Activated CD8-positive, alpha-beta memory T cell treated with anti-CD3 and anti-CD28 coated beads, Interleukin-2, amount 10 ng/mL, durations not matched to agents 7 days and 5 days (primary cell): Measurements from ENCODE around the gene GALNT18. TPM values are rescaled to one million over a fixed set of nuclear protein-coding genes. Genes with fewer than 3 reads are reported as not detected.

Experiments used
- ATAC-seq: fragments of 150-1000 bp; cut with Tn5 transposase; one replicate; pipeline ENCODE4 v1.10.0; 2021; ENCODE audit warnings: moderate library complexity
- CTCF ChIA-PET: fragments of 350-600 bp; sonication (Branson Sonifier 250); formaldehyde crosslinking; loops from one replicate; lab custom pipeline; 2021; ENCODE audit warnings: antibody characterized with exemption; lab: Charles Lee
- DNase-seq: peaks from one replicate; pipeline ENCODE4 v3.0.0-alpha.2; 2020
- H3K27ac Mint-ChIP-seq: one replicate; pipeline ENCODE4 v1.8.0; 2021; ENCODE audit warnings: mild to moderate bottlenecking, mixed read lengths
- H3K27me3 Mint-ChIP-seq: one replicate; pipeline ENCODE4 v1.8.0; 2021; ENCODE audit warnings: mixed read lengths
- H3K36me3 Mint-ChIP-seq: one replicate; pipeline ENCODE4 v1.8.0; 2021; ENCODE audit warnings: mild to moderate bottlenecking, mixed read lengths
- H3K4me1 Mint-ChIP-seq: one replicate; pipeline ENCODE4 v1.8.0; 2021; ENCODE audit warnings: mixed read lengths
- H3K4me3 Mint-ChIP-seq: one replicate; pipeline ENCODE4 v1.8.0; 2021; ENCODE audit warnings: mild to moderate bottlenecking, moderate library complexity, mixed read lengths
- H3K9me3 Mint-ChIP-seq: one replicate; pipeline ENCODE4 v1.8.0; 2022; ENCODE audit warnings: low read depth, mixed read lengths
- total RNA-seq, 2 experiments: library from RNA; stranded (reverse); gene quantifications; one replicate each; pipeline ENCODE4 v1.2.3, GENCODE V29; 2021

The GALNT18 gene
- total RNA-seq, 2 experiments from 2014 or later: 0.32 to 0.70 TPM

- no peak overlapping the region for H3K27ac Mint-ChIP-seq
- no peak for DNase-seq
- no peaks in the 10 kb centered on the region for H3K4me1 Mint-ChIP-seq
- no peaks in the 10 kb centered on the region for H3K36me3 Mint-ChIP-seq
- CTCF ChIA-PET: no interaction called here
- peaks cover 2% of the 10 kb centered on the region for H3K27me3 Mint-ChIP-seq
- H3K9me3 Mint-ChIP-seq: no peaks in the 10 kb centered on the region
- H3K4me3 Mint-ChIP-seq: no peak overlapping the region
- no peak for ATAC-seq
These were observed 180.3 kb downstream of the GALNT18 start for GRCh38 chr11:11441516-11441915.

- no peak overlapping the region for H3K4me3 Mint-ChIP-seq
- peaks cover 2% of the 10 kb centered on the region for H3K27me3 Mint-ChIP-seq
- CTCF ChIA-PET: no interaction called here
- DNase-seq (no peak), ATAC-seq (no peak)
- no peaks in the 10 kb centered on the region for H3K4me1 Mint-ChIP-seq
- H3K27ac Mint-ChIP-seq: no peak overlapping the region
- no peaks in the 10 kb centered on the region for H3K36me3 Mint-ChIP-seq
- no peaks in the 10 kb centered on the region for H3K9me3 Mint-ChIP-seq
These were observed 180.7 kb downstream of the GALNT18 start for GRCh38 chr11:11441091-11441490.

- H3K36me3 Mint-ChIP-seq: no peaks in the 10 kb centered on the region
- CTCF ChIA-PET: no interaction called here
- no peaks in the 10 kb centered on the region for H3K4me1 Mint-ChIP-seq
- H3K27me3 Mint-ChIP-seq: peaks cover 2% of the 10 kb centered on the region
- no peak overlapping the region for H3K27ac Mint-ChIP-seq
- no peak overlapping the region for H3K4me3 Mint-ChIP-seq
- DNase-seq: no peak
- no peak for ATAC-seq
- H3K9me3 Mint-ChIP-seq: no peaks in the 10 kb centered on the region
These were observed 181.7 kb downstream of the GALNT18 start for GRCh38 chr11:11440144-11440543.

GRCh38 chr11:11439591-11439990 lies 182.2 kb downstream of the GALNT18 start:
- Mint-ChIP-seq H3K4me3 (no peak overlapping the region), H3K4me1 (no peaks in the 10 kb centered on the region), H3K27me3 (peaks cover 2% of the 10 kb centered on the region), H3K36me3 (no peaks in the 10 kb centered on the region), H3K9me3 (no peaks in the 10 kb centered on the region), H3K27ac (no peak overlapping the region)
- DNase-seq: no peak
- ATAC-seq: no peak
- CTCF ChIA-PET: no interaction called here

GRCh38 chr11:11436715-11437313 lies 185.0 kb downstream of the GALNT18 start:
- no peaks in the 10 kb centered on the region for H3K4me1 Mint-ChIP-seq
- H3K4me3 Mint-ChIP-seq: no peak overlapping the region
- ATAC-seq (no peak), DNase-seq (no peak)
- no peaks in the 10 kb centered on the region for H3K36me3 Mint-ChIP-seq
- CTCF ChIA-PET: no interaction called here
- H3K27ac Mint-ChIP-seq: no peak overlapping the region
- H3K27me3 Mint-ChIP-seq: peaks cover 2% of the 10 kb centered on the region
- no peaks in the 10 kb centered on the region for H3K9me3 Mint-ChIP-seq

- CTCF ChIA-PET: no interaction called here
- ATAC-seq (no peak), DNase-seq (no peak)
- no peak overlapping the region for H3K4me3 Mint-ChIP-seq
- H3K27ac Mint-ChIP-seq: no peak overlapping the region
- no peaks in the 10 kb centered on the region for H3K9me3 Mint-ChIP-seq
- no peaks in the 10 kb centered on the region for H3K36me3 Mint-ChIP-seq
- H3K27me3 Mint-ChIP-seq: peaks cover 2% of the 10 kb centered on the region
- H3K4me1 Mint-ChIP-seq: no peaks in the 10 kb centered on the region
These were observed 186.2 kb downstream of the GALNT18 start for GRCh38 chr11:11435635-11436034.

- no peaks in the 10 kb centered on the region for H3K27me3 Mint-ChIP-seq
- DNase-seq (no peak), ATAC-seq (no peak)
- no peaks in the 10 kb centered on the region for H3K9me3 Mint-ChIP-seq
- H3K27ac Mint-ChIP-seq: no peak overlapping the region
- H3K4me3 Mint-ChIP-seq: no peak overlapping the region
- no peaks in the 10 kb centered on the region for H3K36me3 Mint-ChIP-seq
- CTCF ChIA-PET: no interaction called here
- H3K4me1 Mint-ChIP-seq: no peaks in the 10 kb centered on the region
These were observed 187.8 kb downstream of the GALNT18 start for GRCh38 chr11:11433960-11434359.

GRCh38 chr11:11432621-11433319 lies 189.0 kb downstream of the GALNT18 start:
- DNase-seq (no peak), ATAC-seq (no peak)
- CTCF ChIA-PET: no interaction called here
- no peaks in the 10 kb centered on the region for H3K27me3 Mint-ChIP-seq
- no peaks in the 10 kb centered on the region for H3K36me3 Mint-ChIP-seq
- no peaks in the 10 kb centered on the region for H3K9me3 Mint-ChIP-seq
- H3K27ac Mint-ChIP-seq: no peak overlapping the region
- no peaks in the 10 kb centered on the region for H3K4me1 Mint-ChIP-seq
- no peak overlapping the region for H3K4me3 Mint-ChIP-seq

- CTCF ChIA-PET: no interaction called here
- no peak for ATAC-seq
- no peaks in the 10 kb centered on the region for H3K9me3 Mint-ChIP-seq
- no peak overlapping the region for H3K27ac Mint-ChIP-seq
- DNase-seq: no peak
- H3K36me3 Mint-ChIP-seq: no peaks in the 10 kb centered on the region
- H3K4me3 Mint-ChIP-seq: no peak overlapping the region
- no peaks in the 10 kb centered on the region for H3K4me1 Mint-ChIP-seq
- H3K27me3 Mint-ChIP-seq: peaks cover under 1% of the 10 kb centered on the region
These were observed 191.4 kb downstream of the GALNT18 start for GRCh38 chr11:11430431-11430830.

GRCh38 chr11:11428714-11429113 lies 193.1 kb downstream of the GALNT18 start:
- Mint-ChIP-seq H3K27me3 (peaks cover 2% of the 10 kb centered on the region), H3K9me3 (no peaks in the 10 kb centered on the region)

GRCh38 chr11:11427542-11427941 lies 194.3 kb downstream of the GALNT18 start:
- peaks cover 2% of the 10 kb centered on the region for H3K27me3 Mint-ChIP-seq
- CTCF ChIA-PET: no interaction called here
- DNase-seq: no peak
- ATAC-seq: no peak
- no peaks in the 10 kb centered on the region for H3K9me3 Mint-ChIP-seq
- H3K36me3 Mint-ChIP-seq: no peaks in the 10 kb centered on the region
- H3K4me1 Mint-ChIP-seq: no peaks in the 10 kb centered on the region
- no peak overlapping the region for H3K27ac Mint-ChIP-seq
- no peak overlapping the region for H3K4me3 Mint-ChIP-seq

More at GRCh38 chr11:11428714-11429113, 193.1 kb downstream of the GALNT18 start:
- H3K4me3 Mint-ChIP-seq: no peak overlapping the region
- DNase-seq (no peak), ATAC-seq (no peak)
- no peaks in the 10 kb centered on the region for H3K4me1 Mint-ChIP-seq
- H3K27ac Mint-ChIP-seq: no peak overlapping the region
- no peaks in the 10 kb centered on the region for H3K36me3 Mint-ChIP-seq
- CTCF ChIA-PET: no interaction called here

- no peak overlapping the region for H3K27ac Mint-ChIP-seq
These were observed 194.7 kb downstream of the GALNT18 start for GRCh38 chr11:11427140-11427539.

GRCh38 chr11:11426226-11426952 lies 195.4 kb downstream of the GALNT18 start:
- H3K4me1 Mint-ChIP-seq: no peaks in the 10 kb centered on the region
- no peak overlapping the region for H3K4me3 Mint-ChIP-seq
- ATAC-seq (no peak), DNase-seq (no peak)
- H3K27ac Mint-ChIP-seq: no peak overlapping the region
- no peaks in the 10 kb centered on the region for H3K9me3 Mint-ChIP-seq
- no peaks in the 10 kb centered on the region for H3K36me3 Mint-ChIP-seq
- H3K27me3 Mint-ChIP-seq: peaks cover 2% of the 10 kb centered on the region
- CTCF ChIA-PET: no interaction called here

More at GRCh38 chr11:11427140-11427539, 194.7 kb downstream of the GALNT18 start:
- Mint-ChIP-seq H3K4me3 (no peak overlapping the region), H3K9me3 (no peaks in the 10 kb centered on the region), H3K4me1 (no peaks in the 10 kb centered on the region), H3K36me3 (no peaks in the 10 kb centered on the region), H3K27me3 (peaks cover 2% of the 10 kb centered on the region)
- CTCF ChIA-PET: no interaction called here
- no peak for DNase-seq
- ATAC-seq: no peak

- H3K4me1 Mint-ChIP-seq: no peaks in the 10 kb centered on the region
- no peaks in the 10 kb centered on the region for H3K36me3 Mint-ChIP-seq
- no peaks in the 10 kb centered on the region for H3K9me3 Mint-ChIP-seq
- H3K27ac Mint-ChIP-seq: no peak overlapping the region
- H3K27me3 Mint-ChIP-seq: peaks cover 2% of the 10 kb centered on the region
- DNase-seq (no peak), ATAC-seq (no peak)
- CTCF ChIA-PET: no interaction called here
- H3K4me3 Mint-ChIP-seq: no peak overlapping the region
These were observed 196.0 kb downstream of the GALNT18 start for GRCh38 chr11:11425806-11426205.
